Esophagus squamous epithelium (tissue), 5 donors: Measurements from ENCODE around the gene CYP39A1. TPM values are rescaled to one million over a fixed set of nuclear protein-coding genes. Genes with fewer than 3 reads are reported as not detected.

Source experiments
- DNase-seq: peaks from one replicate; lab custom pipeline; 2025; lab: John Stamatoyannopoulos, UW
- H3K27ac ChIP-seq, 4 donors: fragments of 200-600 bp; sonication (generic); one replicate each; pipeline ENCODE4 v1.5.1; 2016 to 2019; ENCODE audit warnings: mild to moderate bottlenecking in 1 of 4
- H3K27me3 ChIP-seq, 4 donors: fragments of 200-600 bp; sonication (generic); 1 replicate in 3 of 4; 2 replicates in 1 of 4; pipeline versions ENCODE4 v1.5.1 to v1.6.0; 2017 to 2021; ENCODE audit warnings: antibody characterized with exemption in 1 of 4
- H3K36me3 ChIP-seq, 3 donors: fragments of 200-600 bp; sonication (generic); one replicate each; pipeline ENCODE4 v1.5.1; 2016 to 2019
- H3K4me1 ChIP-seq, 3 donors: fragments of 200-600 bp; sonication (generic); one replicate each; pipeline ENCODE4 v1.5.1; 2017 to 2019
- H3K4me3 ChIP-seq, 4 donors: fragments of 200-600 bp; sonication (generic); 1 replicate in 3 of 4; 2 replicates in 1 of 4; pipeline ENCODE4 v1.5.1; 2016 to 2019; ENCODE audit warnings: mild to moderate bottlenecking in 2 of 4, moderate library complexity in 1 of 4
- H3K9me3 ChIP-seq, 3 donors: fragments of 200-600 bp; sonication (generic); one replicate each; pipeline ENCODE4 v1.5.1; 2016 to 2019
- POLR2A ChIP-seq, 4 donors: fragments of 450-650 bp; IDR thresholded peaks; one replicate each; pipeline ENCODE4 v1.6.1; 2017; ENCODE audit warnings: antibody characterized with exemption in 4 of 4, mild to moderate bottlenecking in 4 of 4, moderate library complexity in 3 of 4
- WGBS, 2 donors: methylation state at CpG; one replicate each; pipeline ENCODE4 v1.1.5; 2018; 5-methylcytosine and 5-hydroxymethylcytosine counted together
- intact Hi-C: fragments of 100-400 bp; cut with DNase I; formaldehyde crosslinking; loops from one replicate; pipeline ENCODE4 v1.15.0; 2022
- total RNA-seq, 4 donors: library from RNA; depleted of rRNA; stranded (reverse); fragments of >200 nt; gene quantifications; one replicate each; pipeline ENCODE4 v1.1.0, GENCODE V29; 2016
- TF ChIP-seq, protein P1 (sequence below), 6 experiments: fragments of 450-650 bp in 4 of 6; fragments of 200-600 bp in 2 of 6; sonication (generic) in 2 of 6; IDR thresholded peaks; one replicate each; pipeline ENCODE4 v1.5.1; 2016 to 2019; ENCODE audit warnings: antibody characterized with exemption in 6 of 6, mild to moderate bottlenecking in 4 of 6, moderate library complexity in 4 of 6
- donor health status: DM: yes; HTN: yes; CAD: no.

CYP39A1 gene
- total RNA-seq, 4 donors from 2014 or later, result 2.8 to 9.2 (median 5.1) TPM

- no peak for TF ChIP-seq POLR2A (IDR thresholded peaks at IDR 0.05)
- TF ChIP-seq, protein P1, sequence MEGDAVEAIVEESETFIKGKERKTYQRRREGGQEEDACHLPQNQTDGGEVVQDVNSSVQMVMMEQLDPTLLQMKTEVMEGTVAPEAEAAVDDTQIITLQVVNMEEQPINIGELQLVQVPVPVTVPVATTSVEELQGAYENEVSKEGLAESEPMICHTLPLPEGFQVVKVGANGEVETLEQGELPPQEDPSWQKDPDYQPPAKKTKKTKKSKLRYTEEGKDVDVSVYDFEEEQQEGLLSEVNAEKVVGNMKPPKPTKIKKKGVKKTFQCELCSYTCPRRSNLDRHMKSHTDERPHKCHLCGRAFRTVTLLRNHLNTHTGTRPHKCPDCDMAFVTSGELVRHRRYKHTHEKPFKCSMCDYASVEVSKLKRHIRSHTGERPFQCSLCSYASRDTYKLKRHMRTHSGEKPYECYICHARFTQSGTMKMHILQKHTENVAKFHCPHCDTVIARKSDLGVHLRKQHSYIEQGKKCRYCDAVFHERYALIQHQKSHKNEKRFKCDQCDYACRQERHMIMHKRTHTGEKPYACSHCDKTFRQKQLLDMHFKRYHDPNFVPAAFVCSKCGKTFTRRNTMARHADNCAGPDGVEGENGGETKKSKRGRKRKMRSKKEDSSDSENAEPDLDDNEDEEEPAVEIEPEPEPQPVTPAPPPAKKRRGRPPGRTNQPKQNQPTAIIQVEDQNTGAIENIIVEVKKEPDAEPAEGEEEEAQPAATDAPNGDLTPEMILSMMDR (IDR thresholded peaks at IDR 0.05), result no peak
- WGBS, 2 donors, result 33 to 80% methylated on average over 1 of the region's 1 CpG
- intact Hi-C loops, result no loop called here
These were observed 33.9 kb downstream of the CYP39A1 start for GRCh38 chr6:46618726-46619125.

GRCh38 chr6:46612645-46613044, 40.0 kb downstream of the CYP39A1 start:
- H3K4me3 ChIP-seq, result no peak overlapping the region
- DNase-seq, result no peak
- H3K36me3 ChIP-seq, result no peaks in the 10 kb centered on the region
- TF ChIP-seq POLR2A (IDR thresholded peaks at IDR 0.05), result no peak
- TF ChIP-seq, protein P1 (IDR thresholded peaks at IDR 0.05), result no peak
- no peaks in the 10 kb centered on the region for H3K27me3 ChIP-seq
- WGBS, 2 donors, result 48 to 53% methylated on average over 2 of the region's 2 CpGs
- no peak overlapping the region for H3K27ac ChIP-seq
- no peaks in the 10 kb centered on the region for H3K4me1 ChIP-seq
- intact Hi-C loops, result no loop called here
- H3K9me3 ChIP-seq, result no peaks in the 10 kb centered on the region

More at GRCh38 chr6:46618726-46619125, 33.9 kb downstream of the CYP39A1 start:
- Histone ChIP-seq H3K27ac (no peak overlapping the region), H3K9me3 (no peaks in the 10 kb centered on the region), H3K4me1 (no peaks in the 10 kb centered on the region), H3K27me3 (no peaks in the 10 kb centered on the region), H3K4me3 (no peak overlapping the region), H3K36me3 (peaks cover 0 to 8% (median 0%) of the 10 kb centered on the region in 3 donors)
- DNase-seq, result no peak

GRCh38 chr6:46610862-46611553, 41.6 kb downstream of the CYP39A1 start:
- no peak for DNase-seq
- intact Hi-C loops, result no loop called here
- 75 to 79% methylated on average over 3 of the region's 3 CpGs for WGBS, 2 donors
- Histone ChIP-seq H3K27ac (no peak overlapping the region), H3K27me3 (no peaks in the 10 kb centered on the region), H3K4me3 (no peak overlapping the region), H3K4me1 (no peaks in the 10 kb centered on the region), H3K36me3 (no peaks in the 10 kb centered on the region), H3K9me3 (no peaks in the 10 kb centered on the region)
- TF ChIP-seq, protein P1 (IDR thresholded peaks at IDR 0.05), result no peak
- TF ChIP-seq POLR2A (IDR thresholded peaks at IDR 0.05), result no peak

GRCh38 chr6:46606338-46606737, 46.3 kb downstream of the CYP39A1 start:
- no peaks in the 10 kb centered on the region for H3K9me3 ChIP-seq
- DNase-seq, result no peak
- H3K4me3 ChIP-seq, result no peak overlapping the region
- intact Hi-C loops, result no loop called here
- no peaks in the 10 kb centered on the region for H3K4me1 ChIP-seq
- WGBS, 2 donors, result 55 to 76% methylated on average over 3 of the region's 3 CpGs
- no peaks in the 10 kb centered on the region for H3K36me3 ChIP-seq
- no peaks in the 10 kb centered on the region for H3K27me3 ChIP-seq
- TF ChIP-seq, protein P1 (IDR thresholded peaks at IDR 0.05), result no peak
- no peak for TF ChIP-seq POLR2A (IDR thresholded peaks at IDR 0.05)
- H3K27ac ChIP-seq, result no peak overlapping the region

DNA sequence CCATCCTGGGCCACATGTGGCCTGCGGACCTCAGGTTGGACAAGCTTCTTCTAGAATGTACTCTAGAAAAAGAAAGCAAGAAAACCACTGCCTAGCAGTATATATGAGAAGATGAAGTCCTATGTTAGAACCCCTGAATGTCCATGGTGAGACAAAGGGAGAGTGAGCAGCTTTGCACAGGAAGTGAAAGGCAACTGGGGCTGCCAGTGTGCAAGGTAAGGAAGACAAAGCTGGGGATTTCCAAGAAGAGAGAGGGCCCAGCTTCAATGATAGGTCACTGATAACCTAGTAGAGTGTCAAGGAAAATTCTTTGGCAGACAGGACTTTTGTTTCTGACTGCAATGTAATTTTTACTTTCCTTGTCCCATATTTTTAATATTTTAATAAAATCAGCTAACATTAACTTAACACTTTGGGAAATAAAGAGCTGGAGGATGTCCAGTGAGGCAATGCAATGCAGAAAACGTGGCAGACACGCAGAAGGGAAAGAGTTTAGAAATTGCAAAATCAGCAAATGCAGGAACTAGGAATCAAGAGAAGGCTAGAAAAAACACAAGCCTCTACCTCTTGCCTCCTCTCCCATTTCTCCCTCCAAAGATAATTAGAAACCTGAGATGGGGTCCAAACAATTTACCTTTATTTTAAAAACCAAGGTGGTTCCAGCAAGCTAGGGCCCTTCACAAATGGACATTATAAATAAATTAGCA, 47.4 kb downstream of the CYP39A1 start:
- H3K27ac ChIP-seq, result no peak overlapping the region
- DNase-seq, result no peak
- intact Hi-C loops, result no loop called here
- no peaks in the 10 kb centered on the region for H3K27me3 ChIP-seq
- no peaks in the 10 kb centered on the region for H3K36me3 ChIP-seq
- WGBS, 2 donors, result 84 to 88% methylated on average over 3 of the region's 3 CpGs
- H3K9me3 ChIP-seq, result no peaks in the 10 kb centered on the region
- no peaks in the 10 kb centered on the region for H3K4me1 ChIP-seq
- TF ChIP-seq POLR2A (IDR thresholded peaks at IDR 0.05), result no peak
- TF ChIP-seq, protein P1 (IDR thresholded peaks at IDR 0.05), result no peak
- H3K4me3 ChIP-seq, result no peak overlapping the region
